ENCODE results near the gene GOLM1. TPM values are rescaled to one million over a fixed set of nuclear protein-coding genes. Genes with fewer than 3 reads are reported as not detected.

The GOLM1 gene
- total and polyA plus RNA-seq, 10 donors, result 4.8 to 76.3 (median 48.9) TPM

DNA sequence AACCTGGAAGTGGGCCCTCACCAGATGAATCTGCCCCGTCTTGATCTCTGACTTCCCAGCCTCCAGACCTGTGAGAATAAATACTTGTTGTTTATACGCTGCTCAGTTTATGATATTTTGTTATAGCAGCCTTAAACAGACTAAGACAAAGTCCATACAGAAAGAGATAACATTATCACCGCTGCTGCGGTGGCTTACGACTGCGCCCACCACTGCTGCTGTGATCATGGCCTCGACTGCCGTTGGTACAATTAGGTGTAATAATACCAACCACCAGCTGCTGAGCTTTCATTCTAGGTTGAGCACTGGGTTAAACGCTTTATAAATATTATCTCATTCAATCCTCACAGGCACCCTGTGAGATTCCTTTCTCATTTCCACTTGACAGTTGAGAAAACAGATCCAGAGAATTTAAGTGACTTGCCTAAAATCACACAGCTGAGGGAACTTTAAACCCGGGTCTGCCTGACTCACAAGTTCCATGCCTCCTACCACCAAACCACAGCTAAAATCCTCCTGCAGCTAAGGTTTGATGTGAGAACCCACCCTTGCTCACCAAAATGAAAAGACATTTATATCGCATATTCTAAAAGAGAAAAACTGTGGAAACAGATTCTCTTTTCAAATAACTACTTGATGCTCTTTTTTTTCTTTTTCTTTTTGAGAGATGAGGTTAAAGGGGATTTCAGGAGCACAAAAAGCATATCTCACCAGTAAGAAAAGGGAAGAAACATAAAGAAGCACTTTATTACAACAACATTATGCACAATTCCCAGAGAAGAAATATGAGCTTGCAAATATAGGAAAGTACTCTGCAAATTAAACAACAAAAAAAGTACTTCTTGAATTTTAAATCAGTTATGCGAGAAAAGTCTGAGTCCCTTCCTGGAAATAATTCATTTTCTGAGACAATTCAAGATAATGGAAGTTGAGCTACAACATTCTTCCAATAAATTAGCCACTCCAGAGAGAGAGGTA, 23.9 kb downstream of the GOLM1 start:
- peaks cover 0 to 28% (median 0%) of the 10 kb centered on the region in 6 donors for H3K36me3 ChIP-seq
- no peak for TF ChIP-seq POLR2AphosphoS5 (IDR thresholded peaks at IDR 0.05)
- TF ChIP-seq, protein P1, sequence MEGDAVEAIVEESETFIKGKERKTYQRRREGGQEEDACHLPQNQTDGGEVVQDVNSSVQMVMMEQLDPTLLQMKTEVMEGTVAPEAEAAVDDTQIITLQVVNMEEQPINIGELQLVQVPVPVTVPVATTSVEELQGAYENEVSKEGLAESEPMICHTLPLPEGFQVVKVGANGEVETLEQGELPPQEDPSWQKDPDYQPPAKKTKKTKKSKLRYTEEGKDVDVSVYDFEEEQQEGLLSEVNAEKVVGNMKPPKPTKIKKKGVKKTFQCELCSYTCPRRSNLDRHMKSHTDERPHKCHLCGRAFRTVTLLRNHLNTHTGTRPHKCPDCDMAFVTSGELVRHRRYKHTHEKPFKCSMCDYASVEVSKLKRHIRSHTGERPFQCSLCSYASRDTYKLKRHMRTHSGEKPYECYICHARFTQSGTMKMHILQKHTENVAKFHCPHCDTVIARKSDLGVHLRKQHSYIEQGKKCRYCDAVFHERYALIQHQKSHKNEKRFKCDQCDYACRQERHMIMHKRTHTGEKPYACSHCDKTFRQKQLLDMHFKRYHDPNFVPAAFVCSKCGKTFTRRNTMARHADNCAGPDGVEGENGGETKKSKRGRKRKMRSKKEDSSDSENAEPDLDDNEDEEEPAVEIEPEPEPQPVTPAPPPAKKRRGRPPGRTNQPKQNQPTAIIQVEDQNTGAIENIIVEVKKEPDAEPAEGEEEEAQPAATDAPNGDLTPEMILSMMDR (IDR thresholded peaks at IDR 0.05 in 8 of 11, conservative IDR thresholded peaks at IDR 0.05 in 3 of 11), result no peak
- TF ChIP-seq POLR2A (IDR thresholded peaks at IDR 0.05), result no peak
- 84 to 92% (median 87%) methylated on average over 12 of the region's 12 CpGs for WGBS, 5 donors
- no peak overlapping the region for H3K4me3 ChIP-seq
- no peak for DNase-seq
- H3K27ac ChIP-seq, result no peak overlapping the region
- no peaks in the 10 kb centered on the region for H3K9me3 ChIP-seq
- H3K27me3 ChIP-seq (replicated peaks in 1 of 7), result no peaks in the 10 kb centered on the region
- intact Hi-C loops (cut with DNase I; ENCODE audit: low total_unique reads), result no loop called here
- no peaks in the 10 kb centered on the region for H3K4me1 ChIP-seq

DNA sequence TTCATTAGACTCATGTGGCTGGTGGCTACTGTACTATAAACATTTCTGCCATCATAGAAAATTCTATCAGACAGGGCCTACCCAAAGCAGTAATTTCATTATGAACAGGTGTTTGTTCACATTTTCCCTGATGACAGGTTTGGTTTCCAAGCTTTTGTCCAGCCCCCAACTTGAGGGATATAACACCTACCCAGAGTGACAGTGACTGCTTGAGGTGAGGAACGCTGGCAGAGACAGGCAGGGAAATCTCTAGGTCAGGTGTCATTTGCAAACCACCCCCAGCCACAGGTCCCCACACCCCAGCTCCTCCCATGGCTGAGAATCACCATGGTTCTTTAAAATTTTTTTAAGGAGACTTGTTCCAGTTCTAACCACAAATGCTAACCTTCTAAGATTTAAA, 25.5 kb downstream of the GOLM1 start:
- no peaks in the 10 kb centered on the region for H3K27me3 ChIP-seq (replicated peaks in 1 of 7)
- intact Hi-C loops (cut with DNase I; ENCODE audit: low total_unique reads), result no loop called here

DNA sequence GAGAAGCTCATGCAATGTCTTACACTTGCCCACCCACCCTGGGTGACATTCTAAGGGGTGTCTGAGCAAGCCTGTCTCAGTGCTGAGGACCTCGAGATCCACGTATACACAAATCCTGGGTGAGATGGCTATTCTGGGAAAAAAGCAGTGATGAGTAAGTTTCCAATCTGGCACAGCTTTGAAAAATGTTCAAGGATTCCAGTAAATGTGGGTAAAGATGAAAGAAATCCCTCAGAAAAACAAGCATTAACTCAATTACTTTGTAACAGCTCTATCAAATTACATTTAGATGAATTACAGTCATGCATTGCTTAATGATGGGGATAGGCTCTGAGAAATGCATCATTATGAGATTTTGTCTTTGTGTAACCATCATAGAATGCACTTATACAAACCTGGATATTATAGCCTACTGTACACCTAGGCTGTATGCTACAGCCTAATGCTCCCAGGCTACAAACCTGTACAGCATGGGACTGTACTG, 26.9 kb downstream of the GOLM1 start:
- Histone ChIP-seq H3K36me3 (peaks cover 0 to 10% (median 0%) of the 10 kb centered on the region in 6 donors), H3K27ac (no peak overlapping the region), H3K4me1 (peaks cover 0 to 22% (median 0%) of the 10 kb centered on the region in 6 donors), H3K9me3 (no peaks in the 10 kb centered on the region), H3K4me3 (no peak overlapping the region), H3K27me3 (replicated peaks in 1 of 7) (no peaks in the 10 kb centered on the region)
- intact Hi-C loops (cut with DNase I; ENCODE audit: low total_unique reads), result no loop called here
- WGBS, 5 donors, result 51 to 92% (median 82%) methylated on average over 2 of the region's 2 CpGs
- no peak for TF ChIP-seq POLR2A (IDR thresholded peaks at IDR 0.05)
- TF ChIP-seq, protein P1 (IDR thresholded peaks at IDR 0.05 in 8 of 11, conservative IDR thresholded peaks at IDR 0.05 in 3 of 11), result no peak
- no peak for TF ChIP-seq POLR2AphosphoS5 (IDR thresholded peaks at IDR 0.05)
- DNase-seq, result no peak

More for the DNA sequence above, 25.5 kb downstream of the GOLM1 start:
- H3K36me3 ChIP-seq, result peaks cover 0 to 24% (median 0%) of the 10 kb centered on the region in 6 donors
- no peak overlapping the region for H3K4me3 ChIP-seq
- 61 to 90% (median 73%) methylated on average over 1 of the region's 1 CpG for WGBS, 5 donors
- H3K27ac ChIP-seq, result no peak overlapping the region
- H3K9me3 ChIP-seq, result no peaks in the 10 kb centered on the region
- no peak for DNase-seq
- no peak for TF ChIP-seq POLR2A (IDR thresholded peaks at IDR 0.05)
- no peak for TF ChIP-seq POLR2AphosphoS5 (IDR thresholded peaks at IDR 0.05)
- TF ChIP-seq, protein P1 (IDR thresholded peaks at IDR 0.05 in 8 of 11, conservative IDR thresholded peaks at IDR 0.05 in 3 of 11), result no peak
- peaks cover 0 to 11% (median 0%) of the 10 kb centered on the region in 6 donors for H3K4me1 ChIP-seq

Data from spleen (tissue), 11 donors.